ENCODE results near the gene PDSS2.

The PDSS2 gene

GRCh38 chr6:107473660-107474059, 14.3 kb upstream of the PDSS2 start:
- Histone ChIP-seq H3K27ac (ENCODE audit: low read length) (no peak overlapping the region), H3K27me3 (ENCODE audit: control insufficient read depth, insufficient read depth, low read length) (no peaks in the 10 kb centered on the region), H3K36me3 (ENCODE audit: control insufficient read depth, insufficient read depth, low read length) (no peaks in the 10 kb centered on the region), H3K4me1 (ENCODE audit: control insufficient read depth, insufficient read depth, low read length) (peaks cover 3% of the 10 kb centered on the region; the same call in 1 of the 2 replicates), H3K9me3 (ENCODE audit: control insufficient read depth, insufficient read depth, low read length) (no peaks in the 10 kb centered on the region), H3K4me3 (ENCODE audit: low read length) (no peak overlapping the region)
- no CpG with 5 or more reads among the region's 5 CpGs for WGBS (ENCODE audit: insufficient coverage, insufficient read length)
- DNase-seq (ENCODE audit: low read depth, low spot score): no peak

DNA sequence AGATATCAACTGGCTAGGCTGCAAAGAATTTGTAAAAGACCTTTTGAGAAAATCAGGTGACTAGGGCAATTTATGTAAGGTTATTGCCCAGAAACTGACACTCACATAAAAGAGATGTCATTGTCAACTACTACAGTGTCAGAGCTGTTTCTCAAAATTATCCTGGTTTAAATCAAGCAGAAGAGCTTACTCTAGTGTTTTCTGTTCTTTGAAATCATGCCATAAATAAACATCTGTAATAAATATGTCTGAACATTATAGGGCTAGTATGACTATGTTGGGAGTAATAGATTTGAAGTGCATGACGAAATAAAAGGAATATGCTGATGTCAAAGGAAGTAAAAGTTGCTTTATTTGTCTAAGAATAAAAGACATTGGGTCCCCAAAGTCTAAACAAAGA, 11.0 kb upstream of the PDSS2 start:
- no peak overlapping the region for H3K4me3 ChIP-seq (ENCODE audit: low read length)
- no peaks in the 10 kb centered on the region for H3K27me3 ChIP-seq (ENCODE audit: control insufficient read depth, insufficient read depth, low read length)
- DNase-seq (ENCODE audit: low read depth, low spot score): no peak
- peaks cover 3% of the 10 kb centered on the region for H3K4me1 ChIP-seq (ENCODE audit: control insufficient read depth, insufficient read depth, low read length)
- WGBS (ENCODE audit: insufficient coverage, insufficient read length): no CpG with 5 or more reads among the region's 1 CpG
- H3K27ac ChIP-seq (ENCODE audit: low read length): no peak overlapping the region
- no peaks in the 10 kb centered on the region for H3K36me3 ChIP-seq (ENCODE audit: control insufficient read depth, insufficient read depth, low read length)
- no peaks in the 10 kb centered on the region for H3K9me3 ChIP-seq (ENCODE audit: control insufficient read depth, insufficient read depth, low read length)

DNA sequence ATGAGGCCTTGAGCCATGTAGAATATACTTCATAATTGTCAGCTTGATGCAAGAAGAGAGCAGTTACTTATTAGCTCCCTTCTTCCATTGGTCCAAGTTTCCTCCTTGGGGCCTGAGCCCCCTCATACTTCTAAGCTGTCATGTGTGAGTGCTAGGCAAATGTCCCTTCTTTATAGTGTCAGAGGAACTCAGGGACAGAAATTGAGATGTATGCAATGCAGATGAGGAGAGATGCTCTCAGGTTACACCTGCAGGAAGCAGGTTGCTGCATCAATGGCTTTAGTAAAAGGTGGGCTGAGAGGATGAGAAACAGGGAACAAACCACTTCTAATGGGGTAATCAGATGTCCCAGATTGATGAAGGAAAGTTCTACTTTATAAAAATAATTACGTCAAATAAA, 6.7 kb upstream of the PDSS2 start:
- no peaks in the 10 kb centered on the region for H3K36me3 ChIP-seq (ENCODE audit: control insufficient read depth, insufficient read depth, low read length)
- H3K4me1 ChIP-seq (ENCODE audit: control insufficient read depth, insufficient read depth, low read length): no peaks in the 10 kb centered on the region; the same call in 1 of the 2 replicates
- no CpG with 5 or more reads among the region's 1 CpG for WGBS (ENCODE audit: insufficient coverage, insufficient read length)
- H3K9me3 ChIP-seq (ENCODE audit: control insufficient read depth, insufficient read depth, low read length): no peaks in the 10 kb centered on the region
- no peak for DNase-seq (ENCODE audit: low read depth, low spot score)
- H3K27ac ChIP-seq (ENCODE audit: low read length): no peak overlapping the region
- H3K27me3 ChIP-seq (ENCODE audit: control insufficient read depth, insufficient read depth, low read length): no peaks in the 10 kb centered on the region
- H3K4me3 ChIP-seq (ENCODE audit: low read length): no peak overlapping the region

GRCh38 chr6:107460083-107460631, 793 bp upstream of the PDSS2 start:
- WGBS (ENCODE audit: insufficient coverage, insufficient read length): no CpG with 5 or more reads among the region's 22 CpGs

GRCh38 chr6:107458672-107459282, 587 bp downstream of the PDSS2 start:
- Histone ChIP-seq H3K4me1 (ENCODE audit: control insufficient read depth, insufficient read depth, low read length) (no peaks in the 10 kb centered on the region), H3K27ac (ENCODE audit: low read length) (no peak overlapping the region), H3K27me3 (ENCODE audit: control insufficient read depth, insufficient read depth, low read length) (no peaks in the 10 kb centered on the region), H3K36me3 (ENCODE audit: control insufficient read depth, insufficient read depth, low read length) (no peaks in the 10 kb centered on the region), H3K9me3 (ENCODE audit: control insufficient read depth, insufficient read depth, low read length) (no peaks in the 10 kb centered on the region), H3K4me3 (ENCODE audit: low read length) (peak overlapping the region; percentile 88)
- WGBS (ENCODE audit: insufficient coverage, insufficient read length): no CpG with 5 or more reads among the region's 29 CpGs
- no peak for DNase-seq (ENCODE audit: low read depth, low spot score)

More at GRCh38 chr6:107460083-107460631, 793 bp upstream of the PDSS2 start:
- no peak overlapping the region for H3K27ac ChIP-seq (ENCODE audit: low read length)
- H3K4me1 ChIP-seq (ENCODE audit: control insufficient read depth, insufficient read depth, low read length): no peaks in the 10 kb centered on the region
- no peak for DNase-seq (ENCODE audit: low read depth, low spot score)
- H3K27me3 ChIP-seq (ENCODE audit: control insufficient read depth, insufficient read depth, low read length): no peaks in the 10 kb centered on the region
- no peaks in the 10 kb centered on the region for H3K9me3 ChIP-seq (ENCODE audit: control insufficient read depth, insufficient read depth, low read length)
- no peaks in the 10 kb centered on the region for H3K36me3 ChIP-seq (ENCODE audit: control insufficient read depth, insufficient read depth, low read length)
- peak overlapping the region; percentile 88 for H3K4me3 ChIP-seq (ENCODE audit: low read length)

GRCh38 chr6:107448776-107449175, 10.6 kb downstream of the PDSS2 start:
- no CpG with 5 or more reads among the region's 1 CpG for WGBS (ENCODE audit: insufficient coverage, insufficient read length)
- H3K27ac ChIP-seq (ENCODE audit: low read length): no peak overlapping the region
- no peak for DNase-seq (ENCODE audit: low read depth, low spot score)
- H3K27me3 ChIP-seq (ENCODE audit: control insufficient read depth, insufficient read depth, low read length): no peaks in the 10 kb centered on the region
- no peaks in the 10 kb centered on the region for H3K36me3 ChIP-seq (ENCODE audit: control insufficient read depth, insufficient read depth, low read length)
- no peaks in the 10 kb centered on the region for H3K4me1 ChIP-seq (ENCODE audit: control insufficient read depth, insufficient read depth, low read length)
- H3K9me3 ChIP-seq (ENCODE audit: control insufficient read depth, insufficient read depth, low read length): no peaks in the 10 kb centered on the region; the same call in 1 of the 2 replicates
- H3K4me3 ChIP-seq (ENCODE audit: low read length): no peak overlapping the region

DNA sequence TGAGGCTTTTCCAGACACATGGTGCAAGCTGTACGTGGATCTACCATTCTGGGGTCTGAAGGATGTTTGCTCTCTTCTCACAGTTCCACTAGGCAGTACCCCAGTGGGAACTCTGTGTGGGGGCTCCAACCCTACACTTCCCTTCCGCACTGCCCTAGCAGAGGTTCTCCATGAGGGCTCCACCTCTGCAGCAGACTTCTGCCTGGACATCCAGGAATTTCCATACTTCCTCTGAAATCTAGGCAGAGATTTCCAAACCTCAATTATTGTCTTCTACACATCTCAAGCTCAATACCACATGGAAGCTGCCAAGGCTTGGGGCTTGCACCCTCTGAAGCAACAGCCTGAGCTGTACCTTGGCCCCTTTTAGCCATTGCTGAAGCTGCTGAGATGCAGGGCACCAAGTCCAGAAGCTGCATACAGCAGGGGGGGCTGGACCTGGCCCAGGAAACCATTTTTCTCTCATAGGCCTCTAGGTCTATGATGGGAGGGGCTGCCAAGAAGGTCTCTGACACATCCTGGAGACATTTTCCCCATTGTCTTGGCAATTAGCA, 11.6 kb downstream of the PDSS2 start:
- no CpG with 5 or more reads among the region's 2 CpGs for WGBS (ENCODE audit: insufficient coverage, insufficient read length)
- H3K36me3 ChIP-seq (ENCODE audit: control insufficient read depth, insufficient read depth, low read length): no peaks in the 10 kb centered on the region
- H3K4me1 ChIP-seq (ENCODE audit: control insufficient read depth, insufficient read depth, low read length): no peaks in the 10 kb centered on the region
- DNase-seq (ENCODE audit: low read depth, low spot score): no peak
- no peaks in the 10 kb centered on the region; the same call in 1 of the 2 replicates for H3K9me3 ChIP-seq (ENCODE audit: control insufficient read depth, insufficient read depth, low read length)
- no peak overlapping the region for H3K27ac ChIP-seq (ENCODE audit: low read length)
- no peaks in the 10 kb centered on the region for H3K27me3 ChIP-seq (ENCODE audit: control insufficient read depth, insufficient read depth, low read length)
- no peak overlapping the region for H3K4me3 ChIP-seq (ENCODE audit: low read length)

DNA sequence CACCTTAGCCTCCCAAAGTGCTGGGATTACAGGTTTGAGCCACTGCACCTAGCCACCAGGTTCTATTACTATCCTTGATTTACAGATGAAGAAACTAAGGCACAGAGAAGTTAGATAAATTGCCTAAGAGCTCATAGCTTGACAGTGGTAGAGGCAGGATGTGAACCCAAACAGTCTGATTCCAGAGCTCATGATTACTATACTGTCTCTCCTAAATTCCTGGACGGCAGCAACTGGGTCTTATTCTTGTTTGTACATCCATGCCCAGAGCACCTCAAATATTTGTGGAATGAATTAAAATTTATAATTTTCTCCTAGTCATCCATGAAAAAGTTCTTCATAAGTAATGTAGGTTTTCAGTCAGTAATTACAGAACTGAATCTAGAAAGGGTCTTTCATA, 15.1 kb downstream of the PDSS2 start:
- no peak overlapping the region for H3K4me3 ChIP-seq (ENCODE audit: low read length)
- H3K4me1 ChIP-seq (ENCODE audit: control insufficient read depth, insufficient read depth, low read length): no peaks in the 10 kb centered on the region
- DNase-seq (ENCODE audit: low read depth, low spot score): no peak
- no peaks in the 10 kb centered on the region for H3K36me3 ChIP-seq (ENCODE audit: control insufficient read depth, insufficient read depth, low read length)
- no peaks in the 10 kb centered on the region; the same call in 1 of the 2 replicates for H3K9me3 ChIP-seq (ENCODE audit: control insufficient read depth, insufficient read depth, low read length)
- no peak overlapping the region for H3K27ac ChIP-seq (ENCODE audit: low read length)
- H3K27me3 ChIP-seq (ENCODE audit: control insufficient read depth, insufficient read depth, low read length): no peaks in the 10 kb centered on the region
- no CpG with 5 or more reads among the region's 1 CpG for WGBS (ENCODE audit: insufficient coverage, insufficient read length)

- no peaks in the 10 kb centered on the region for H3K4me1 ChIP-seq (ENCODE audit: control insufficient read depth, insufficient read depth, low read length)
- H3K9me3 ChIP-seq (ENCODE audit: control insufficient read depth, insufficient read depth, low read length): no peaks in the 10 kb centered on the region; the same call in 1 of the 2 replicates
- no peak overlapping the region for H3K27ac ChIP-seq (ENCODE audit: low read length)
- WGBS (ENCODE audit: insufficient coverage, insufficient read length): no CpG with 5 or more reads among the region's 7 CpGs
- no peak overlapping the region for H3K4me3 ChIP-seq (ENCODE audit: low read length)
- DNase-seq (ENCODE audit: low read depth, low spot score): no peak
- H3K27me3 ChIP-seq (ENCODE audit: control insufficient read depth, insufficient read depth, low read length): no peaks in the 10 kb centered on the region
- H3K36me3 ChIP-seq (ENCODE audit: control insufficient read depth, insufficient read depth, low read length): no peaks in the 10 kb centered on the region
These were observed 15.6 kb downstream of the PDSS2 start for GRCh38 chr6:107443608-107444267.

GRCh38 chr6:107442938-107443607, 16.3 kb downstream of the PDSS2 start:
- no peaks in the 10 kb centered on the region for H3K4me1 ChIP-seq (ENCODE audit: control insufficient read depth, insufficient read depth, low read length)
- no peaks in the 10 kb centered on the region for H3K27me3 ChIP-seq (ENCODE audit: control insufficient read depth, insufficient read depth, low read length)
- H3K36me3 ChIP-seq (ENCODE audit: control insufficient read depth, insufficient read depth, low read length): no peaks in the 10 kb centered on the region
- no peak overlapping the region for H3K27ac ChIP-seq (ENCODE audit: low read length)
- no peak for DNase-seq (ENCODE audit: low read depth, low spot score)
- no CpG with 5 or more reads among the region's 2 CpGs for WGBS (ENCODE audit: insufficient coverage, insufficient read length)
- no peak overlapping the region for H3K4me3 ChIP-seq (ENCODE audit: low read length)
- no peaks in the 10 kb centered on the region; the same call in 1 of the 2 replicates for H3K9me3 ChIP-seq (ENCODE audit: control insufficient read depth, insufficient read depth, low read length)

Data from iPS DF 6.9 (cell line).